ENCODE results near the gene TTC21B. TPM values are rescaled to one million over a fixed set of nuclear protein-coding genes. Genes with fewer than 3 reads are reported as not detected.

The TTC21B gene
- polyA plus RNA-seq, 1 donor from 2014 or later, result 5.5 TPM

Other genes starting within 250 kb of the TTC21B start
- 4.1 TPM for gene GALNT3, start 159.5 kb downstream of the TTC21B start, polyA plus RNA-seq
- gene SCN1A, start 174.2 kb upstream of the TTC21B start, polyA plus RNA-seq, result not detected